Lung microvascular endothelial cell (primary cell): ENCODE results near the gene PFDN5. TPM values are rescaled to one million over a fixed set of nuclear protein-coding genes. Genes with fewer than 3 reads are reported as not detected.

ENCODE experiments used
- DNase-seq, 2 donors: peaks; one replicate each; pipeline versions ENCODE4 v3.0.0 to v3.0.0-alpha.2; 2010; ENCODE audit warnings: low read depth in 2 of 2
- total RNA-seq: library from RNA; depleted of rRNA; stranded (reverse); fragments of >200 nt; gene quantifications from 2 replicates; pipeline ENCODE4 v1.2.1, GENCODE V29; 2014

The PFDN5 gene
- 412 and 577 TPM in 2 replicates for total RNA-seq

DNA sequence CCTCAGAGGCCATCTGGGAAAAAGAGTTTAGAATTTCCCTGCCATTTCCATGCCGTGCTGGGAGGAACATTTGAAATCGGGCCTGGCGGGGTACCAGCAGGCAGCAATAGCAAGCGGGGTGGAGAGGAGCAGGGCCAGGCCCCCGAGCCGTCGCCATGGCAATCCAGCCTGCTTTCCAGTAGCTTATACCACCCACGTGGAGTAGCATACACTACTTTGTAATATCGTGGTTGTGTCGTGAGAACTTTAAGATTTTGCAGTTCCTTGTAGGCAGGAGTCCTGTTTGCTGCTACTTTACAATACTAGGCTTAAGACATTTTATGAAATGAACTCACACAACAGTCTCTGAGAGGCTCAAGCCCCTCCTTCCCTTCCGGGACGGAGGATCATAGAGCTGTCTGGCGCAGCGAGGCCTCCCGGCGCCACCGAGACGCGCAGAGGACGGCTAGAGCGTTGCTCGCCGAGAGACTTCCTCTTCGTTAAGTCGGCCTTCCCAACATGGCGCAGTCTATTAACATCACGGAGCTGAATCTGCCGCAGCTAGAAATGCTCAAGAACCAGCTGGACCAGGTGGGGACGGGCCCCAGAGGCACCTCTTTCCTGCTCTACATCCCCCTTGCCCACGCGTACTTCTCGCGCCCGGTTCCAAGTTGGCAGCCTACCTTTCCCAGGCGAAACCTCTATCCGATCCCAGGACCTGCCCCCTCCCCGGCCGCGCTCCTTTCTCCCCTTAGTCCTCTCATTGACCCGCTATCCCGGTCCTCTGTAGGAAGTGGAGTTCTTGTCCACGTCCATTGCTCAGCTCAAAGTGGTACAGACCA, at the start of gene PFDN5:
Gene PFDN5 (plus strand): TSS at position 473 of the 821 bp plus-strand sequence. CDS start 26 bp downstream, at position 499.
- peak; percentile 94 to 98 for DNase-seq

DNA sequence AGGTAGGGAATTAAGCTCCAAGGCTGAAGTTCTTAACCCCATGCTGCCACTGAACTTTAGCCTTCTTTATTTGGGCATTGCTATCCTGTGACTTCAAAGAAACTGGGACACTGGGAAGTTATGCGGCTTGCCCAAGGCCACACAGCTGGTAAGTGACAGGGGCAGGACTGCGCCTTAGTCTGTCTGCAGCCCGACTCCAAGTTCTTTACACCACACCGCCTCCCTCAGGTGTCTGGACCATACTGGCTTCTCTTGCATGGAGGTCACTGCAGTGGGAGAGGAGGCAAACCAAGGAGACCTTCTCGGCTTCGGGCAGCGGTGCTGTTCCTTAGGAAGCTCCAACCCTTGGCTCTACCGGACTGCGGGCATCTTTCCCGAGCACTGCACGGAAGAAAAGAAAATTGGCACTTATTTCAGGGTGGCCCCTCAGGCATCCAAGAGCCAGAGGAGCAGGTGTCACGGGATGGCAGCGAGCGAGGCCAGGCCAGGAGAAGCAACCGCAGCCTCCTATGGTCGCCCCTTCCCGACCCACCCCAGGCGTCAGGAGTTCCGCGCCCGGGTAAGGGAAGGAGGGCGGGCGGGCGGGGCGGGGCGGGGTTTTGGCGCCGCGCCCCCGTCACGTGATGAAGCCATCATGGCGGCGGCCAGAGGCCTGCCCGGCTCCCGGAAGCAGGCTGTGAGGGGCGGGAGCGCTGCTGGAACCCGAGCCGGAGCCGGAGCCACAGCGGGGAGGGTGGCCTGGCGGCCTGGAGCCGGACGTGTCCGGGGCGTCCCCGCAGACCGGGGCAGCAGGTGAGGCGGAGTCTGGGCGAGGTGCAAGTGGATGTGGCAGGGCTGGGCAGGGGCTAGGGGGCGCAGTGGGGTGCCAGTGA, 43.6 kb upstream of the PFDN5 start:
- DNase-seq: peak; percentile 75

DNA sequence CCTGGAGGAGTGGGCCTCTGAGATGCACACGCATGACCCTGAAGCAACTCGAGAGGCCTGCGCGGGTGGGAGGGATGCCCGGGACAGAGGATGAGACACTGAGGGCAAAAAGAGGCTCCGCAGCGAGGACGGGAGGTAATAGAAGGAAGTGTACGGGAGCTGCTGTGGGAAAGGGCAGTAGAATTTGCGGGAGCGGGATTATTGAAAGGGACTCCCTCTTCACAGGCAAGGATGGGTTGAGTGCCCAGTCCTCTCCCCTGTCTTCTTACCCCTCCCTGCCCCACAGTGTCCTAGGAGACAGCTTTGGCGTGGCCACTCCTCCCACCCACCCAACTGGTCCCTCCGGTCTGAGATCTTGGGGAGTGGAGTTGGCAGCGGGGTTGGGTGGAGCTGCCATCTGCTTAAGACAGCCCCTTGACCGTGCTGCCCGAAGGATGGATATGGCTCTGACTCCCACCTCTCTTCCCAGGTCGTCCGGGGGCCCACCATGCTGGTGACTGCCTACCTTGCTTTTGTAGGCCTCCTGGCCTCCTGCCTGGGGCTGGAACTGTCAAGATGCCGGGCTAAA, 42.9 kb upstream of the PFDN5 start:
- DNase-seq: no peak

DNA sequence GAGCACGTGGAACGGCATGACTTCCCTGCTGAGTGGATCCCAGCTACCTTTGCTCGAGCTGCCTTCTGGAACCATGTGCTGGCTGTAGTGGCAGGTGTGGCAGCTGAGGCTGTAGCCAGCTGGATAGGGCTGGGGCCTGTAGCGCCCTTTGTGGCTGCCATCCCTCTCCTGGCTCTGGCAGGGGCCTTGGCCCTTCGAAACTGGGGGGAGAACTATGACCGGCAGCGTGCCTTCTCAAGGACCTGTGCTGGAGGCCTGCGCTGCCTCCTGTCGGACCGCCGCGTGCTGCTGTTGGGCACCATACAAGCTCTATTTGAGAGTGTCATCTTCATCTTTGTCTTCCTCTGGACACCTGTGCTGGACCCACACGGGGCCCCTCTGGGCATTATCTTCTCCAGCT, 42.0 kb upstream of the PFDN5 start:
- DNase-seq: no peak

DNA sequence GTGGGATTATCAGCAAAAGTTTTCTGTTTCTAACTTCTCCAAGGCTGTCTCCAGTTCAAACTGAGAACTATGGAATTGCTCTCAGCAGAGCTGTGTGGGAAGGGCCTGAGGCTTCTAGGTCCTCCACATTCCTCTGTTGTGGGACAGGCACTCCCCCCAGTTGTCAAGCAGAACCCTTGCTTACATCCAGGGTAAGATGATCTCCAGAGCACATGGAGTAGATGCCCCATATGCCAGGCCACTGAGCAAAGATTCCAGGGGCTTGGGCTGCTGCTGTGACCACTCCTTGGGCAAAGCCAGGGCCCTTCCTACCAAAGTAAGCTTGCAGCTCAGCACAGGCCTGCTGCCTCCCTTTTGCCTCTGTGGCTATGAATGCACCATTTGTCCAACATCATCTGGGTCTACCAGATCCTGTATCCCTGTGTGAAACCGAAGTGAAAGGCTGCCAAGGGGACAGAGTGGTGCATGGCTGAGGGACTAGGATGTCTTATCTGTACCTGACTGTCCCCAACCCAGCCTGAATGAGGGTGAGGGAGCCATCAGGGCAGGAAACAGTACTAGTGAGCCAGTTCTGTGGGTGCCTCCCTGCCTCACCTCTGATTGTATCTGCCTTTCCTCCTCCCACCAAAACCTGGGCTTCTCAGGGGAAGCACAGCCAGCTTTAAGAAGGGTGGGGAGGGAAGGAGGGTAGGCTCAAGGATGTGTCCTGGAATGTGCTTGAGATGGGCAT, 40.4 kb upstream of the PFDN5 start:
- DNase-seq: no peak

DNA sequence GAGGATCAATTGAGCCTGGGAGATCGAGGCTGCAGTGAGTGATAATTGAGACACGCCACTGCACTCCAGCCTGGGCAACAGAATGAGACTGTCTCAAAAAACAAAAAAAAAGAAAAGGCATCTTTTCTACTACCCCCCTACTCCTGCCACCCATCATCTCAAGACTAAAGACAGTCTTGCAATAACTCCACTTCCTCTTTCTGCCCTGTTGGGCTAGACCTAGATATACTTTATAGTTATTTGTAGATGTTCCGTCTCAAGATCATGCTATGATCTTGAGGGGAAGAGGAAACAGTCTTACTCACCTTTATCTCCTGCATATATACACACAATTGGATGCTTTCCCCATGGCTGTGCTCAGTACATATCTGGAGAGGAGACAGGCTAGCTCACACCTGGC, 39.3 kb upstream of the PFDN5 start:
- DNase-seq: no peak

DNA sequence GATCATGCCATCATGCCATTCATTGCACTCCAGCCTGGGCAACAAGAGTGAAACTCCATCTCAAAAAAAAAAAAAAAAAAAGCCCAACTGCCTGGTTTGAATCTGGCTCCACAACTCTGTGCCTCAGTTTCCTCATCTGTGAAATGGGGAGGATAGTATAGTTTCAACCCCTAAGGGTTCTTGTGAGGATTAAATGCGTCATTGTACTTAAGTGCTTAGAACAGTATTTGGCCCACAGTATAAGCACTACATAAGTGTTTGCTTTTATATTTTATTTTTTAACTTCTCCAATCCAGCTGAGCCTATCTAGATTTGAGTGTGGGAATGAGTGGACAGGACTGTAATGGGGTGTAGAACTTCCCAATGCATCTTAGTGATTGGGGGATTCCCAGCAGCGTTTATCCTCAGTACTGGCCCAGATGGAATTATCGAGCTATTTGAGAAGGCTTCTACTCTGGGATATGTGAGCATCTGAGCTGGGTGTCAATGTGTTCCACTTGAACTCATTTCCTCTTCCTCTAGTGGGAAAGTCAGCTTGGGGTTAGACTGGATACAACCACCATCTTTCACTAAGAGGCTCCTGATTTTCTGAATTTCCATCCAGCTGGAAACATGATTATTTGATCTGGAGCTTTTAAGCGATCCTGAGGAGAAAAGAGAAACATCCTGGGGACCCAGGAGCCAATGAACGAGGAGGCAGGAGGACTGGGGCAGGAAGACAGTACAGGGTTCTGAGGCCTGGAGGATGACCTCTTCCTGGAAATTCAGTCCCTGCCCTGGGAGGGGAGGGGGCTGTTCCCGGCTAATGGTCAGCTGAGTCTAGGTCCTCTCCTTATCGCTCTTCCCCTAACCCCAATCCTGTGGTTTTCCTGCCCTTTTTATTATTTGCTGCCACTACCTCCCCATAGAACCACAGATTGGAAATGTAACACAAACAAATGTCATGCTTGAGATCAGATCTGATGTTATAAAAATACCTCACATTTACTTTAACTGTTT, 36.5 kb upstream of the PFDN5 start:
- peak; percentile 26 to 57 for DNase-seq

DNA sequence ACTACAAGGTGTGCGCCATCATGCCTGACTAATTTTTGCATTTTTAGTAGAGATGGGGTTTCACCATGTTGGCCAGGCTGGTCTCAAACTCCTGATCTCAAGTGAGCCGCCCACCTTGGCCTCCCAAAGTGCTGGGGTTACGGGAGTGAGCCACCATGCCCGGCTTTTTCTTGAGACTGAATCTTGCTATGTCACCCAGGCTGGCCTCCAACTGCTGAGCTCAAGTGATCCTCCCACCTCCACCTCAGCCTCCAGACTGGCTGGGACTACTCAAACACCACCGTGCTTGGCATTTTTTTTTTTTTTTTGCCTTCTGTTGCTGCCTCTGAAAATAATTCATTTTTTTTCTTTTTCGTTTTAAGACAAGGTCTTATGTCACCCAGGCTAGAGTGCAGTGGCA, 35.5 kb upstream of the PFDN5 start:
- DNase-seq: no peak

DNA sequence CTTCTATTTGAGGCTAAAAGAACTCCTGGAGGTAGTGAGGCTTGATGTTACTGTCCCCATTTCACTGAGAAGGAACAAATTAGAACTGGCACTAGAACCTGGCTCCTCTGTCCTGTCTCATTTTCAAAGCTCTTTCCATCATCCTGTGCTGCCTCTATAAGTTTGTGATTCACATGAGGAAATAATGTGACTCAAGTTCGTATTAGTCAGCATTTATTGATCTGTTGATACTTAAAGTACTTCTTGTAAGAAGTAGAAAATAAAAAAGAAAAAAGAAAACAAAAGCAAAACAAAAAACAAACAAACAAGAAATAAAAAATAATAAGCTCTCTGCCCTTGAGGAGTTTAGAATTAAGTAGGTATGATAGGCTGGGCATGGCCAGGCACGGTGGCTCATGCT, 29.6 kb upstream of the PFDN5 start:
- DNase-seq: no peak

DNA sequence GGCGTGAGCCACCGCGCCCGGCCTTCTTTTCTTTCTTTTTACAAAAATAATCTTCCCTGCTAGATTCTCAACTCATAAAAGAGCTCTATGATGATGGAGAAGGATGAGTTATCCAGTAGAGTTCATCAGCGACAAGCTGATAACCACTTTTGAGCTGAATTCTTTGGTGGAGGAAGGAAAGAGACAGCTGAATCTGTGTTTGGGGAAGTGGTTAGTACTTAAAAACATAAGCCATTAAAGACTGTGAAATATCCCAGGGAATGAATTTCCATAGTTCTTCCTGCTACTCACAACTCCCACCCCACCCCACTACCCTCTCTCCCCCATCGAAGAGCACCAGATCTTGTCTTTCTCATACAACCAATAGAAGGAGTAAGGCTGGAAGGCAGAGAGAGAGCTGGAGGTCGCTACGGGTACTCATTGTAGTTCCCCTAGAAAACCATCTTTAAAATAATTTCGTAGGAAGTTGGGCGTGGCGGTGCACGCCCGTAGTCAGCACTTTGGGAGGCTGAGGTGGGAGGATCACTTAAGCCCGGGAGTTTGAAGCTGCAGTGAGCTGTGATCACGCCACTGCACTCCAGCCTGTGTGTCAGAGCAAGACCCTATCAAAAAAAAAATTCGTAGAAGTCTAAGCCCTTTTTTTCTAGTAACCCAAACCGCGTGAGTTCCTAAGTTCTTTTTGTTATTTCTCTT, 27.9 kb upstream of the PFDN5 start:
- peak in 1 of 2 donors; percentile 12 for DNase-seq

DNA sequence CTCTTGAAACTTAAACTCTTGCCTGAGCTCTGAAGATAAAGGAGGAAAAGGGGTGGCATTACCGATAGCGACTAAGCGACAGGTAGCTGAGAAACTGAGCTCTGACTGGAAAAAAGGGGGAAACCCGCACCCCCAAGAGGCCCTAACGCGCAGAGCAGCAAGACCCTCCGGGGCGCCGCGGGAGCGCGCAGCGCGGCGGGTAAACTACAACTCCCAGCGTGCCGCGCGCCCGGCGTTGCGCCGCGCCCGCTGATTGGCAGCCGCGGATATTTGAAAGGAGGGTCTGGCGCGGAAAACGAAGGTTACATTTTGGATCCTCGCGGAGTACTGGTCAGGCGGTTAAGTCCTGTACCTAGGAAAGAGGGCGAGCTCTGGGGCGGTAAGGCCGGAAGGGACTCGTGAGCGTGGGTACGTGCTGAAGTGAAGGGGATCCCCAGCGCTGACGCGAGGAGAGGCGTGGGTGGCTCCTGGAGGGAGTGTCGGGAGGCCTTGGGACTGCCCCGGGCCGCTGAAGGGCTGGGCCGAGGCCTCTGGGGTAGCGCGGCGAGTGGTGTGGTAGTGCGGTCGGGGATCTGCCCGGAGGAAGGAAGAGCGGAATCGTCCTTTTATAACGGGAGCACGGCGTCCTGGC, 27.2 kb upstream of the PFDN5 start, which contains the start of gene ESPL1:
Gene ESPL1 (plus strand): TSS at position 301 of the 631 bp plus-strand sequence. CDS start 468 bp downstream, outside the sequence.
- peak; percentile 72 to 75 for DNase-seq

DNA sequence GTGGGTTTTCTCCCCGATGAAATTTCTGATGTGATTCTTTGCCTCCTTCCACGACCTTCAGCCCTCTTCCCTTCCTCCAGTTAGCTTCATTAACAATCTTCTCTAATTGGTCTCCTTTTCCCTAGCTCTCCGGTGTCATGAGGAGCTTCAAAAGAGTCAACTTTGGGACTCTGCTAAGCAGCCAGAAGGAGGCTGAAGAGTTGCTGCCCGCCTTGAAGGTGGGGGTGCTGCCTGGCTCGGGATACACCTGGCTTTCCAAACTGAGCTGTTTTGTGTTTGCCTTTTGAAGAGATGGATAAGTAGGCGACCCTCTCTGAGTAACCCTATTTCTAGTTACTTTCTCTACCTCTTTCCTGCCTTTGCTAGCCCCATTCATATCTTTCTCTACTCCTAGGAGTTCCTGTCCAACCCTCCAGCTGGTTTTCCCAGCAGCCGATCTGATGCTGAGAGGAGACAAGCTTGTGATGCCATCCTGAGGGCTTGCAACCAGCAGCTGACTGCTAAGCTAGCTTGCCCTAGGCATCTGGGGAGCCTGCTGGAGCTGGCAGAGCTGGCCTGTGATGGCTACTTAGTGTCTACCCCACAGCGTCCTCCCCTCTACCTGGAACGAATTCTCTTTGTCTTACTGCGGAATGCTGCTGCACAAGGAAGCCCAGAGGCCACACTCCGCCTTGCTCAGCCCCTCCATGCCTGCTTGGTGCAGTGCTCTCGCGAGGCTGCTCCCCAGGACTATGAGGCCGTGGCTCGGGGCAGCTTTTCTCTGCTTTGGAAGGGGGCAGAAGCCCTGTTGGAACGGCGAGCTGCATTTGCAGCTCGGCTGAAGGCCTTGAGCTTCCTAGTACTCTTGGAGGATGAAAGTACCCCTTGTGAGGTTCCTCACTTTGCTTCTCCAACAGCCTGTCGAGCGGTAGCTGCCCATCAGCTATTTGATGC, 26.4 kb upstream of the PFDN5 start:
- DNase-seq: no peak

DNA sequence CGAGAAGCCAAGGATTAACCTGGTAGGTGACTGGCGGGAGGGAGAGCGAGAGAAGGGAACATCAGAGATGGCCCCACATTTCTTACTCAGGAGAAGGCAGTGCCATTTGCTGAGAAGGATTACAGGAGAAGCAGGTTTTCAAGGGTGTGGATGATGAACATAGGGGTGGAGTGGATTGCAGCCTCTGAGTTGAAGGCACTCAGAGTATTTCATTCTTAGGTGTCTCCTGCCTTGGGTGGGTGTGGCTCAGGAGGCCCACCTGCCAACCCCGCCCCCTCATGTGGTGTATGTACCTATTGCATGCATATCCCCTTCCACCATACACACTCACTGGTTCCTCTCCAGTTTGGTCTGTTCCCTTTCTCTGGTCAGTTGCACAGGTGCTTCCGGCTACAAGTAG, 20.9 kb upstream of the PFDN5 start:
- no peak for DNase-seq

DNA sequence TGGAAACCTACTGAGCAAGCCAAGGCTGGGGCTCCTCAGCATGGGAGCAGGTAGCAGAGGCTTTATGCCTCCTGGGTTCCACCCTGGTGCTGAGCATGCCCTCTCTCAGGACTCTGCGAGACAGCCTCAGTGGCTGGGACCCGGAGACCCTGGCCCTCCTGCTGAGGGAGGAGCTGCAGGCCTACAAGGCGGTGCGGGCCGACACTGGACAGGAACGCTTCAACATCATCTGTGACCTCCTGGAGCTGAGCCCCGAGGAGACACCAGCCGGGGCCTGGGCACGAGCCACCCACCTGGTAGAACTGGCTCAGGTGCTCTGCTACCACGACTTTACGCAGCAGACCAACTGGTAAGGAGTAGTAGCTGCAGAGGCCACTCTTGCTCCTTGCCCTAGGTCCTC, 18.8 kb upstream of the PFDN5 start:
- no peak for DNase-seq

DNA sequence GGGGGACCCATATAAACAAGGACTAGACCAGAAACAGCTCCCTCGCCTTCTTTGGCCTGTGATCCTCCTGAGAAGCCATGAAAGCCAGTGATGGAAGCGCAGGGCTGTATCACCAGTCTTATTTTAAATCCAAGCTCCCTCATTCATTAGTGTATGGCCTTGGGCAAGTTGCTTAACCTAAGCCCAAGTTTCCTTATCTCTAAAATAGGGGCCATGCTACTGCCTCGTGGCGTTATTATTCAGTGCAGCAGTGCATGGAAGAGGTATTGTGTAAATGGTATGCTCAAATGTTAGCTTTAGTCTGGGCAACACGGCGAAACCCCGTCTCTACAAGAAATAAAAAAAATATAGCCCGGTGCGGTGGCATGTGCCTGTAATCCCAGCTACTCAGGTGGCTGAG, 17.4 kb upstream of the PFDN5 start:
- no peak for DNase-seq

DNA sequence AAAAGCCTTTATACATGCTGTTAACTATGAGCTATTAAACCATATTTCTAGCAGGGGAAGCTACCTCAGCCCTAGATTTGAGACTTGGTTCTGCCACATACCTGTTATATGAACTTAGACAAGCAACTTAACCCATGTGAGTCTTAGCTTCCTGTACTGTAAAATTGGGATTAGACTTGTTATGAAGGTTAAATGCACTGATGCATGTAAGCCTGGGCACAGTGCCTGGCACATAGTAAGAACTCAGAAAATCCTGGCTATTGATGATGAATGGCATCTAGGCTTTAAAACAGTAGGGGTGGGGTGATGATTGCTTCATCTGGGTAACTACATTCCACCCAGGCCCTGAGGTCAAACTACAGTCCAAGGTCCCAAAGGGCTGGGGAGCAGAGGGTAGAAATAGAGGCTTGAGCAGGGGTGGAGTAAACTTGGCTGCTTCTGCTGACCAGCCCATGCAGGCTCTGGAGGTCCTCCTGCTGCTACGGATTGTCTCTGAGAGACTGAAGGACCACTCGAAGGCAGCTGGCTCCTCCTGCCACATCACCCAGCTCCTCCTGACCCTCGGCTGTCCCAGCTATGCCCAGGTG, 16.0 kb upstream of the PFDN5 start:
- DNase-seq: no peak

DNA sequence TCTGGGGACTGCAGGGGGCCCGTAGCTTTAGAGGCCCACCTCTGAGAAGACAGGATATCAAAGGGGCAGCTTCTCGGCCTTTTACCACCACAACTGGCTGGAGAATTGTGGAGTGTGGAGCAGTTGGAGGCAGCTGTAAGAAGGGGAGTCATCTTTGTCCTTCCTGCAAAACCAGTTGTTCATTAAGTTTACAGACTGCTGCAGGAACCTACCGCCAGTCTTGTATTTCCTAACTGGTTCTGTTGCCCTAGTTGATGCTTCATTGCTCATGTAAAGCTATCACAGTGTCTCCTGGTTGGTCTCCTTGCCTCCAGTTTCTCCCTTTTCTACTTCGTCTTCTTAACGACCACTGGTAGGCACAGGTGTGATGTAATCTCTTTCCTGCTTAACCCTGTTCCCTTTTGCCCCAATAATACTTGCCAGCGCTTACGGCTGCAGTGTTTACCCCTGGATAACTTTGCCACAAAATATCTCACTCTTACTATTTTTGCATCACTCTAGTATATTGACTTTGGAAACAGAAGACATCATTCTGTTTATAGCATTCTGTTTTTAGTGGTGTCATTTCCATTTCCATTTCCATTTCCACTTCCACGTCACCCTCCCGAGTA, 15.3 kb upstream of the PFDN5 start:
- DNase-seq: no peak
